ENCODE data around the gene NISCH.

NISCH gene

GRCh38 chr3:52455283-52456168, at the start of gene NISCH:
Gene NISCH, plus strand, starts transcription at chr3:52455604. Its CDS starts 38 bp downstream, at chr3:52455642.
- peak; percentile 20 for DNase-seq

GRCh38 chr3:52406231-52406661, 49.2 kb upstream of the NISCH start:
- no peak for DNase-seq

- DNase-seq = no peak
Observed at GRCh38 chr3:52406791-52407510, 48.5 kb upstream of the NISCH start.

GRCh38 chr3:52407779-52408178, 47.6 kb upstream of the NISCH start:
- DNase-seq = no peak

- no peak for DNase-seq
Observed at GRCh38 chr3:52408466-52408865, 46.9 kb upstream of the NISCH start.

GRCh38 chr3:52415800-52416199, 39.6 kb upstream of the NISCH start:
- no peak for DNase-seq

GRCh38 chr3:52420388-52420787, 35.0 kb upstream of the NISCH start:
- no peak for DNase-seq

GRCh38 chr3:52422669-52423068, 32.7 kb upstream of the NISCH start:
- DNase-seq = no peak

GRCh38 chr3:52423173-52423572, 32.2 kb upstream of the NISCH start:
- no peak for DNase-seq

GRCh38 chr3:52428151-52429005, 27.0 kb upstream of the NISCH start:
- peak; percentile 5 for DNase-seq

GRCh38 chr3:52429031-52429430, 26.4 kb upstream of the NISCH start:
- no peak for DNase-seq

- no peak for DNase-seq
Observed at GRCh38 chr3:52429779-52430415, 25.5 kb upstream of the NISCH start.

- no peak for DNase-seq
Observed at GRCh38 chr3:52430416-52430810, 25.0 kb upstream of the NISCH start.

- DNase-seq = no peak
Observed at GRCh38 chr3:52431459-52432223, 23.8 kb upstream of the NISCH start.

GRCh38 chr3:52432225-52432624, 23.2 kb upstream of the NISCH start:
- no peak for DNase-seq

GRCh38 chr3:52432691-52433141, 22.7 kb upstream of the NISCH start:
- DNase-seq = no peak

GRCh38 chr3:52433328-52433995, 21.9 kb upstream of the NISCH start:
- no peak for DNase-seq

GRCh38 chr3:52433996-52434479, 21.4 kb upstream of the NISCH start:
- no peak for DNase-seq

GRCh38 chr3:52434491-52435115, 20.8 kb upstream of the NISCH start:
- DNase-seq = no peak

Measured in NCI-H446 treated with DMSO at 0.1 percent for 48 hours (cell line).